ENCODE data around the gene APBB1. TPM values are rescaled to one million over a fixed set of nuclear protein-coding genes. Genes with fewer than 3 reads are reported as not detected.

The APBB1 gene
- total RNA-seq, 2 donors from 2014 or later: 51.5 to 51.6 TPM

GRCh38 chr11:6405846-6406245 lies 13.0 kb downstream of the APBB1 start:
- 96 to 98% methylated on average over 6 of the region's 6 CpGs for WGBS, 2 experiments (ENCODE audit: insufficient coverage in 1 of 2, insufficient read length in 1 of 2)
- H3K4me3 Mint-ChIP-seq: no peak overlapping the region
- H3K9me3 ChIP-seq (ENCODE audit: control insufficient read depth, low read length): no peaks in the 10 kb centered on the region
- peaks cover 3% of the 10 kb centered on the region for H3K36me3 ChIP-seq (ENCODE audit: control insufficient read depth, insufficient read depth, low read length)
- H3K27ac Mint-ChIP-seq: no peak overlapping the region
- H3K27ac ChIP-seq (ENCODE audit: low read depth, low read length): no peak overlapping the region
- no peaks in the 10 kb centered on the region for H3K9me3 Mint-ChIP-seq
- H3K4me1 Mint-ChIP-seq: no peaks in the 10 kb centered on the region
- no peaks in the 10 kb centered on the region for H3K27me3 Mint-ChIP-seq (ENCODE audit: insufficient read depth)
- H3K9ac ChIP-seq (ENCODE audit: extremely low read depth, low read length, poor library complexity, severe bottlenecking): no peak overlapping the region
- H3K4me1 ChIP-seq (ENCODE audit: control insufficient read depth, insufficient read depth, low read length): no peaks in the 10 kb centered on the region
- TF ChIP-seq CTCF (conservative IDR thresholded peaks at IDR 0.05): no peak
- H3K27me3 ChIP-seq (ENCODE audit: control insufficient read depth, insufficient read depth, low read length, poor library complexity, severe bottlenecking): no peaks in the 10 kb centered on the region
- no peak for DNase-seq
- peaks cover 12% of the 10 kb centered on the region for H3K36me3 Mint-ChIP-seq (ENCODE audit: low read depth)
- H3K4me3 ChIP-seq (ENCODE audit: low read length): no peak overlapping the region

DNA sequence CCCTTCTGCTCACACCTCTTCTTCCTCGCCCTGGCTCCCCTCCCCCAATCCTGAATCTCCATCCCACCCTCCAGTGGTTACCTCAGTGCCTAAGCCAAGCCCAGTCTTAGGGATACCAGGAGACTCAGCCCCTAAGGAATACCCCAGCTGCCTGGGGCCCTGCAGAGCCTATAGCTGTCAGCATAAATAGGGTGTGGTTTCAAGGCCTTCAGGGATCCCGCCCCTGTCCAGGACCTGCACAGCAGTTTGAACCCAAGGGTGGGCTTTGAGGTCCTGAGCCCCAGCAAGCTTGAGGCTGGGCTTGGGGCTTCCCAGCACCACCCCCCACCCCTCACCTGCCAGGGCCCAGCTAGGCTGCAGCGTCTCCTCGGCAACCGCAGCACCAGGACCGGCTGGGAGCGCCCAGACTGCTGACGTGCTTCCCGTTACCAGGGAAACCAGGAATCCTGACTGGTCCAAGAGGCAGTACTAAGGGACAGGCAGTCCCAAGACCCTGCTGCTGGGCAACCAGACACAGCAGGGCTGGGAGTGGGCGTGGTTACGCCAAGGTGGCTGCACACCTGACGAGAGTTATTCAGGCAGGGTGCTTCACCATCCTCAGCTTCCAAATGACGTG lies 13.7 kb downstream of the APBB1 start:
- no peaks in the 10 kb centered on the region for H3K27me3 Mint-ChIP-seq (ENCODE audit: insufficient read depth)
- peaks cover 15% of the 10 kb centered on the region for H3K36me3 Mint-ChIP-seq (ENCODE audit: low read depth)
- peak; percentile 85 for DNase-seq
- Histone ChIP-seq H3K27me3 (ENCODE audit: control insufficient read depth, insufficient read depth, low read length, poor library complexity, severe bottlenecking) (no peaks in the 10 kb centered on the region), H3K36me3 (ENCODE audit: control insufficient read depth, insufficient read depth, low read length) (peaks cover 7% of the 10 kb centered on the region), H3K4me1 (ENCODE audit: control insufficient read depth, insufficient read depth, low read length) (no peaks in the 10 kb centered on the region), H3K9ac (ENCODE audit: extremely low read depth, low read length, poor library complexity, severe bottlenecking) (no peak overlapping the region), H3K4me3 (ENCODE audit: low read length) (no peak overlapping the region), H3K27ac (ENCODE audit: low read depth, low read length) (peak overlapping the region; percentile 40), H3K9me3 (ENCODE audit: control insufficient read depth, low read length) (no peaks in the 10 kb centered on the region)
- no peaks in the 10 kb centered on the region for H3K4me1 Mint-ChIP-seq
- TF ChIP-seq CTCF (conservative IDR thresholded peaks at IDR 0.05): no peak
- H3K4me3 Mint-ChIP-seq: no peak overlapping the region
- no peaks in the 10 kb centered on the region for H3K9me3 Mint-ChIP-seq
- no peak overlapping the region for H3K27ac Mint-ChIP-seq
- WGBS, 2 experiments (ENCODE audit: insufficient coverage in 1 of 2, insufficient read length in 1 of 2): 46 to 69% methylated on average over 11 to 13 of the region's 13 CpGs

DNA sequence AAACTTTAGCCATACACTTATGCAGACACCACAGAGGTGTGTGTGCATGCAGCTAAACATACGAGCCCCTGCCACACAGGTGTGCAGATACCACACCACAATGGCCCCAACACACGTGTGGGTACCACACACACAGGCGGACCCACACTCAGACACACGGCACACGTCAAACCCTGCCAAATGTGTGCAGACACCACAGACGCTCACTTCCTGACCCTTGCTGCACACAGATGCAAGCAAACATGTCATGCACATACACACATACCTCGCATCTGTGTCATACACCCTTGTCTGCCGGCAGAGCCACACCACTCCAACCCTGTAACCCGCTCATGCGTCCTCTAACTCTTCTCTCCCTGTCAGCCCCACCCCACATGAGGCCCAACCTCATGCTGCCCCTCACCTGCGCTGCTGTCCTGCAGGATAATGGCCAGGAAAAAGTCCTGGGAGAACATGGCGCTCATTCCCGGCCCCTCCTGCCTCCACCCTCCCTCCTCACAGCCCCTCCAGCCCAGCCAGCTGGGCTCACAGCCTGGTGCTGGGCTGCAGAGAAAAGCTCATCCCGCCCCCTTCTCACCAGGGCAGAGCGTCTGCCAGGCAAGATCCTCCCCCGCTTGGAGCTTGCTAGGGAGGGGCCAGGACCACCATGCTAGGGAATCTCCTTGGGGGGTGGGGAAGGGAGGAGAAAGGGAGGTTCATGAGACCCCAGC lies 14.4 kb downstream of the APBB1 start:
- Mint-ChIP-seq H3K9me3 (no peaks in the 10 kb centered on the region), H3K27me3 (ENCODE audit: insufficient read depth) (no peaks in the 10 kb centered on the region), H3K4me3 (no peak overlapping the region), H3K4me1 (no peaks in the 10 kb centered on the region), H3K27ac (no peak overlapping the region), H3K36me3 (ENCODE audit: low read depth) (peaks cover 19% of the 10 kb centered on the region)
- Histone ChIP-seq H3K4me3 (ENCODE audit: low read length) (no peak overlapping the region), H3K9me3 (ENCODE audit: control insufficient read depth, low read length) (no peaks in the 10 kb centered on the region), H3K27me3 (ENCODE audit: control insufficient read depth, insufficient read depth, low read length, poor library complexity, severe bottlenecking) (no peaks in the 10 kb centered on the region), H3K9ac (ENCODE audit: extremely low read depth, low read length, poor library complexity, severe bottlenecking) (no peak overlapping the region), H3K27ac (ENCODE audit: low read depth, low read length) (peak overlapping the region; percentile 40), H3K4me1 (ENCODE audit: control insufficient read depth, insufficient read depth, low read length) (no peaks in the 10 kb centered on the region), H3K36me3 (ENCODE audit: control insufficient read depth, insufficient read depth, low read length) (peaks cover 7% of the 10 kb centered on the region)
- DNase-seq: no peak
- WGBS, 2 experiments (ENCODE audit: insufficient coverage in 1 of 2, insufficient read length in 1 of 2): 80 to 82% methylated on average over 10 to 16 of the region's 16 CpGs
- no peak for TF ChIP-seq CTCF (conservative IDR thresholded peaks at IDR 0.05)

Data from endodermal cell (in vitro differentiated cells).